Endothelial cell of umbilical vein (primary cell): ENCODE measurements around the gene PPP1R3G. TPM values are rescaled to one million over a fixed set of nuclear protein-coding genes. Genes with fewer than 3 reads are reported as not detected.

Experiments used
- polyA plus RNA-seq, 4 experiments: library from polyadenylated mRNA; depleted of rRNA in 3 of 4; stranded (reverse) in 3 of 4; unstranded in 1 of 4; fragments of >200 nt; gene quantifications; 2 replicates each; pipeline versions ENCODE4 v1.2.1 to v1.2.3, GENCODE V29; 2011 to 2012; ENCODE audit warnings: missing spikeins in 1 of 4
- total RNA-seq: library from RNA; stranded (reverse); gene quantifications from 2 replicates; pipeline ENCODE4 v1.2.3, GENCODE V29; 2021

PPP1R3G gene
- total and polyA plus RNA-seq, 2 donors (not counting 3 experiments of a cell fraction or from before 2014, with no cell fraction given): 0.04 to 0.09 TPM

Other genes with a start within 250 kb of the PPP1R3G start
- 12.6 and 15.3 TPM in 2 replicates for gene RPP40, start 81.3 kb upstream of the PPP1R3G start, total RNA-seq
- 6.4 and 10.2 TPM in 2 replicates for gene RPP40, start 81.3 kb upstream of the PPP1R3G start, polyA plus RNA-seq
- 39.5 and 39.7 TPM in 2 replicates for gene LYRM4, start 175.6 kb downstream of the PPP1R3G start, total RNA-seq
- gene LYRM4, start 175.6 kb downstream of the PPP1R3G start, polyA plus RNA-seq: 41.4 and 44.0 TPM in 2 replicates
- gene FARS2, start 176.2 kb downstream of the PPP1R3G start, total RNA-seq: 19.6 and 20.5 TPM in 2 replicates
- 17.9 and 20.2 TPM in 2 replicates for gene FARS2, start 176.2 kb downstream of the PPP1R3G start, polyA plus RNA-seq